CD14-positive monocyte (primary cell): Measurements from ENCODE around the gene SUN3. TPM values are rescaled to one million over a fixed set of nuclear protein-coding genes. Genes with fewer than 3 reads are reported as not detected.

Source experiments
- DNase-seq, 3 donors: peaks; one replicate each; pipeline ENCODE4 v3.0.0-alpha.2; 2011 to 2022
- H2AFZ ChIP-seq: 2 replicates; pipeline ENCODE4 v1.6.0; 2012; ENCODE audit warnings: mild to moderate bottlenecking, low read depth, low read length, inconsistent platforms; ENCODE audit not compliant: insufficient read depth, poor library complexity, severe bottlenecking
- H3K27ac ChIP-seq, 2 donors: 1 replicate in 1 of 2; 2 replicates in 1 of 2; pipeline ENCODE4 v1.5.1; 2012 to 2013; ENCODE audit warnings: low read length in 2 of 2, control low read depth in 1 of 2, inconsistent platforms in 1 of 2, low read depth in 1 of 2, mild to moderate bottlenecking in 1 of 2
- H3K27me3 ChIP-seq, 2 donors: one replicate each; pipeline versions ENCODE4 v1.6.0 to v1.6.1; 2011 to 2013; ENCODE audit warnings: low read length in 2 of 2; ENCODE audit not compliant: control insufficient read depth in 2 of 2, insufficient read depth in 2 of 2
- H3K36me3 ChIP-seq, 2 donors: replicated peaks in 1 of 2; 1 replicate in 1 of 2; 2 replicates in 1 of 2; pipeline versions ENCODE4 v1.5.1 to v1.6.1; 2012 to 2013; ENCODE audit warnings: low read length in 2 of 2, control low read depth in 1 of 2, inconsistent platforms in 1 of 2, mild to moderate bottlenecking in 1 of 2; ENCODE audit not compliant: insufficient read depth in 2 of 2, control insufficient read depth in 1 of 2
- H3K4me1 ChIP-seq, 2 donors: 1 replicate in 1 of 2; 2 replicates in 1 of 2; pipeline versions ENCODE4 v1.5.1 to v1.6.1; 2012 to 2013; ENCODE audit warnings: low read length in 2 of 2, control low read depth in 1 of 2, inconsistent platforms in 1 of 2, mild to moderate bottlenecking in 1 of 2, moderate library complexity in 1 of 2; ENCODE audit not compliant: insufficient read depth in 2 of 2, control insufficient read depth in 1 of 2
- H3K4me2 ChIP-seq: replicated peaks from 2 replicates; pipeline ENCODE3; 2012; ENCODE audit warnings: low read length, moderate library complexity, mild to moderate bottlenecking; ENCODE audit not compliant: poor library complexity, severe bottlenecking; ENCODE audit errors: extremely low read depth
- H3K4me3 ChIP-seq, 3 experiments: fragments of 200-600 bp in 1 of 3; sonication (generic) in 1 of 3; replicated peaks in 1 of 3; 1 replicate in 2 of 3; 2 replicates in 1 of 3; pipeline ENCODE4 v1.5.1; 2011 to 2013; ENCODE audit warnings: low read length in 3 of 3, mild to moderate bottlenecking in 3 of 3, control low read depth in 2 of 3, low read depth in 2 of 3, inconsistent platforms in 1 of 3, moderate library complexity in 1 of 3
- H3K79me2 ChIP-seq: 2 replicates; pipeline ENCODE4 v1.6.0; 2012; ENCODE audit warnings: mild to moderate bottlenecking, control low read depth, inconsistent platforms, low read length, moderate library complexity; ENCODE audit not compliant: insufficient read depth
- H3K9ac ChIP-seq: 2 replicates; pipeline ENCODE4 v1.6.0; 2017; ENCODE audit warnings: low read length, mild to moderate bottlenecking; ENCODE audit not compliant: insufficient read depth, poor library complexity, severe bottlenecking
- H3K9me3 ChIP-seq, 2 donors: replicated peaks in 1 of 2; 1 replicate in 1 of 2; 2 replicates in 1 of 2; pipeline versions ENCODE4 v1.5.1 to v1.6.1; 2012 to 2013; ENCODE audit warnings: low read length in 2 of 2, control low read depth in 1 of 2; ENCODE audit not compliant: control insufficient read depth in 1 of 2, insufficient read depth in 1 of 2
- H4K20me1 ChIP-seq: 2 replicates; pipeline ENCODE4 v1.6.0; 2012; ENCODE audit warnings: mild to moderate bottlenecking, low read length, control low read depth, moderate library complexity; ENCODE audit not compliant: insufficient read depth
- H3K27ac Mint-ChIP-seq, 7 donors: one replicate each; pipeline ENCODE4 v1.8.0; 2020; ENCODE audit warnings: mild to moderate bottlenecking in 7 of 7, mixed read lengths in 7 of 7, moderate library complexity in 6 of 7, inconsistent platforms in 2 of 7
- H3K27me3 Mint-ChIP-seq, 3 donors: one replicate each; pipeline ENCODE4 v1.8.0; 2021 to 2022; ENCODE audit warnings: low read depth in 3 of 3, mild to moderate bottlenecking in 3 of 3, mixed read lengths in 3 of 3, moderate library complexity in 3 of 3, inconsistent platforms in 1 of 3
- H3K36me3 Mint-ChIP-seq, 2 donors: one replicate each; pipeline ENCODE4 v1.8.0; 2020; ENCODE audit warnings: mixed read lengths in 2 of 2, inconsistent platforms in 1 of 2, mild to moderate bottlenecking in 1 of 2
- H3K4me1 Mint-ChIP-seq: one replicate; pipeline ENCODE4 v1.8.0; 2020; ENCODE audit warnings: mild to moderate bottlenecking, mixed read lengths
- H3K4me3 Mint-ChIP-seq, 2 donors: one replicate each; pipeline ENCODE4 v1.8.0; 2020; ENCODE audit warnings: mild to moderate bottlenecking in 2 of 2, mixed read lengths in 2 of 2, moderate library complexity in 1 of 2
- H3K9me3 Mint-ChIP-seq, 7 donors: one replicate each; pipeline ENCODE4 v1.8.0; 2020 to 2022; ENCODE audit warnings: mixed read lengths in 7 of 7, mild to moderate bottlenecking in 6 of 7, moderate library complexity in 6 of 7, inconsistent platforms in 2 of 7
- WGBS: methylation state at CpG from one replicate; pipeline ENCODE4 v1.1.5; 2013; ENCODE audit warnings: missing lambda C conversion rate; ENCODE audit not compliant: insufficient coverage; 5-methylcytosine and 5-hydroxymethylcytosine counted together
- intact Hi-C, 2 donors: fragments of 100-400 bp; cut with micrococcal nuclease; formaldehyde crosslinking; loops; one replicate each; pipeline versions ENCODE4 v1.15.0 to v1.15.1; 2023
- polyA plus RNA-seq, 3 donors: library from polyadenylated mRNA; depleted of rRNA in 1 of 3; unstranded in 2 of 3; stranded (reverse) in 1 of 3; fragments of 300-500 nt in 2 of 3; fragments of >200 nt in 1 of 3; fragmentation: Illumina TruSeq in 2 of 3; gene quantifications; 1 replicate in 2 of 3; 2 replicates in 1 of 3; pipeline ENCODE4 v1.2.3, GENCODE V29; 2012 to 2021
- TF ChIP-seq, protein P1 (sequence below): fragments of 200-600 bp; IDR thresholded peaks from one replicate; pipeline ENCODE4 v1.8.0; 2022; ENCODE audit warnings: antibody characterized with exemption, mild to moderate bottlenecking

SUN3 gene
- polyA plus RNA-seq, 3 donors: not detected

DNA sequence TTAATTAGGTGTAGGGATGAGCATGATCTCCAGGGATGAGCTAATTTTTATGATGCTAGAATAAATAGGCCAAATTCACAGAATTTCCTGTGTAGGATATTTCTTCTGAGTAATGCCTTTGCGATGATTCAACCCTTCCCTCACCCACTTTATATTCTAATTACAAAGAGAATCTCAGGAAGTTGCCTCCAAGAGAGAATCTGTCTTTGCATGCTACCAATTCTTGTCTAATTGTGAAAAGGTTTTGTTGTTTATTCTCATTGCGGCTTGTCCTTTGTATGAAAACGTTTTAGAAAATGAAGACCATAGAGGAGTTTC is 12.7 kb upstream of the SUN3 start:
- WGBS: 83% methylated on average over 2 of the region's 3 CpGs
- H3K4me3 Mint-ChIP-seq: no peak overlapping the region
- Histone ChIP-seq H3K4me1 (no peaks in the 10 kb centered on the region), H3K4me2 (no peak overlapping the region), H3K9me3 (no peaks in the 10 kb centered on the region), H3K9ac (no peak overlapping the region), H2AFZ (no peak overlapping the region), H3K27me3 (peaks cover 8 to 15% of the 10 kb centered on the region in 2 donors), H3K36me3 (no peaks in the 10 kb centered on the region), H3K27ac (no peak overlapping the region), H3K79me2 (no peaks in the 10 kb centered on the region), H3K4me3 (no peak overlapping the region), H4K20me1 (no peaks in the 10 kb centered on the region)
- H3K27ac Mint-ChIP-seq: no peak overlapping the region
- no peaks in the 10 kb centered on the region for H3K36me3 Mint-ChIP-seq
- no peak for DNase-seq
- peaks cover 23 to 27% (median 26%) of the 10 kb centered on the region in 3 donors for H3K27me3 Mint-ChIP-seq
- TF ChIP-seq, protein P1, sequence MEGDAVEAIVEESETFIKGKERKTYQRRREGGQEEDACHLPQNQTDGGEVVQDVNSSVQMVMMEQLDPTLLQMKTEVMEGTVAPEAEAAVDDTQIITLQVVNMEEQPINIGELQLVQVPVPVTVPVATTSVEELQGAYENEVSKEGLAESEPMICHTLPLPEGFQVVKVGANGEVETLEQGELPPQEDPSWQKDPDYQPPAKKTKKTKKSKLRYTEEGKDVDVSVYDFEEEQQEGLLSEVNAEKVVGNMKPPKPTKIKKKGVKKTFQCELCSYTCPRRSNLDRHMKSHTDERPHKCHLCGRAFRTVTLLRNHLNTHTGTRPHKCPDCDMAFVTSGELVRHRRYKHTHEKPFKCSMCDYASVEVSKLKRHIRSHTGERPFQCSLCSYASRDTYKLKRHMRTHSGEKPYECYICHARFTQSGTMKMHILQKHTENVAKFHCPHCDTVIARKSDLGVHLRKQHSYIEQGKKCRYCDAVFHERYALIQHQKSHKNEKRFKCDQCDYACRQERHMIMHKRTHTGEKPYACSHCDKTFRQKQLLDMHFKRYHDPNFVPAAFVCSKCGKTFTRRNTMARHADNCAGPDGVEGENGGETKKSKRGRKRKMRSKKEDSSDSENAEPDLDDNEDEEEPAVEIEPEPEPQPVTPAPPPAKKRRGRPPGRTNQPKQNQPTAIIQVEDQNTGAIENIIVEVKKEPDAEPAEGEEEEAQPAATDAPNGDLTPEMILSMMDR: no peak
- H3K4me1 Mint-ChIP-seq: peaks cover 7% of the 10 kb centered on the region
- intact Hi-C loops: loop anchor here in 1 of 2 donors (2.0 kb wide), 1 partner anchor 15 kb away; no protein-coding TSS in a partner anchor
- H3K9me3 Mint-ChIP-seq: no peaks in the 10 kb centered on the region

DNA sequence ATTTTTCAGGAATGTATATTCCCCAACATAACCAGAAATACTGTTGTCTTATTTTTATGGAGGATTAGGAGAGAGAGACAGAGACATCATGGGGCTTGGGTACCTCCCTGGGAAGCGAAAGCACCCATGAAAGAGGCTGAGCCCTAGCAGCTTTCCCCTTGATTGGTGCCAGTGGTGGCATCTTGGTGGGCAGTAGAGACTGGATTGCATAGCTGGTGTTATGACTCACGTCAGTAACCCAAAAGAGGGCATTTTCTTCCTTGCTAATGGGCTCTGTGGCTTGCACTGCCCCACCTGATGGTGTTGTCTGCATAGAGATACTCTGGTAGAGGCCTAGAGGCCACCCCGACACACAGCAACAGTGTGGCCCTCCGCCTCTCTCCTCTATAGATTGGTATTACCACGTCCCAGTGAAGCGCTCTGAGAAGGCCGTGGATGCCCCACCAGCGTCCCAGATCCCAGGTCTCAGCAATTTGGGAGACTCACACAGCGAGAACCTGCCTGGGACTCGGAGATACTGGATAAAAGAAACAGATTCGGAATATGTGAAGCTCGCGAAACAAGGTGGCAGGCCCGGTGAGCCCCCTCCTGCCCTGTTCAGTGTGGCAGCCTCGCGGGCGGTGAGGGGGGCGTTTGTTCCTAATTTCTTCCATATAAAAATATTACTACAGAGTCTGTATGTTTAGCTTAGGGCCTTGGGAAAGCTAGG is 12.2 kb upstream of the SUN3 start:
- H3K4me3 Mint-ChIP-seq: no peak overlapping the region
- H3K27me3 Mint-ChIP-seq: peaks cover 25 to 28% (median 28%) of the 10 kb centered on the region in 3 donors
- Histone ChIP-seq H3K4me1 (peaks cover 2 to 3% of the 10 kb centered on the region in 2 donors), H4K20me1 (no peaks in the 10 kb centered on the region), H2AFZ (no peak overlapping the region), H3K9me3 (no peaks in the 10 kb centered on the region), H3K36me3 (no peaks in the 10 kb centered on the region), H3K27me3 (peaks cover 13 to 20% of the 10 kb centered on the region in 2 donors), H3K27ac (no peak overlapping the region), H3K79me2 (no peaks in the 10 kb centered on the region), H3K4me2 (no peak overlapping the region), H3K4me3 (no peak overlapping the region), H3K9ac (no peak overlapping the region)
- DNase-seq: no peak
- H3K4me1 Mint-ChIP-seq: peaks cover 5% of the 10 kb centered on the region
- intact Hi-C loops: loop anchor here in 1 of 2 donors (2.0 kb wide), 1 partner anchor 16 kb away; no protein-coding TSS in a partner anchor
- WGBS: 98% methylated on average over 10 of the region's 18 CpGs
- peaks cover 2 to 3% of the 10 kb centered on the region in 2 donors for H3K36me3 Mint-ChIP-seq
- TF ChIP-seq, protein P1: no peak
- peaks cover 0 to 4% (median 0%) of the 10 kb centered on the region in 7 donors for H3K9me3 Mint-ChIP-seq
- peak overlapping the region in 1 of 7 donors; percentile 4 for H3K27ac Mint-ChIP-seq
